K562 (cell line): ENCODE measurements around the gene OLFML2A. TPM values are rescaled to one million over a fixed set of nuclear protein-coding genes. Genes with fewer than 3 reads are reported as not detected.

Experiments
- NFIC ChIP-seq: fragments of 450-650 bp; IDR thresholded peaks from 2 replicates; pipeline ENCODE4 v1.6.1; 2017; ENCODE audit warnings: mild to moderate bottlenecking, inconsistent platforms
- NR2C1 ChIP-seq, 2 experiments: fragments of 450-650 bp; IDR thresholded peaks; 2 replicates each; pipeline ENCODE4 v1.6.1; 2017; ENCODE audit warnings: mild to moderate bottlenecking in 2 of 2, antibody characterized with exemption in 1 of 2, inconsistent platforms in 1 of 2, missing compliant biosample characterization in 1 of 2, missing genetic modification characterization in 1 of 2
- NR2C2 ChIP-seq, 2 experiments: fragments of 200-800 bp in 1 of 2; sonication (Bioruptor generic) in 1 of 2; sonication (generic) in 1 of 2; formaldehyde crosslinking in 1 of 2; IDR thresholded peaks; 2 replicates each; pipeline versions ENCODE4 v1.6.1 to v1.8.0; 2016 to 2022; ENCODE audit warnings: mild to moderate bottlenecking in 1 of 2, missing compliant biosample characterization in 1 of 2, missing genetic modification characterization in 1 of 2, missing genetic modification reagents in 1 of 2
- NUFIP1 ChIP-seq: fragments of 450-650 bp; IDR thresholded peaks from 2 replicates; pipeline ENCODE4 v1.6.1; 2018; ENCODE audit not compliant: partially characterized antibody
- TCF7L2 ChIP-seq: fragments of 150-350 bp; IDR thresholded peaks from 2 replicates; pipeline ENCODE4 v1.6.1; 2016; ENCODE audit warnings: low read depth, mild to moderate bottlenecking, low read length, moderate library complexity
- ZEB2 ChIP-seq: fragments of 450-650 bp; IDR thresholded peaks from 2 replicates; pipeline ENCODE4 v1.6.1; 2016
- ZNF766 ChIP-seq: fragments of 200-800 bp; sonication (Bioruptor generic); conservative IDR thresholded peaks from 2 replicates; pipeline ENCODE4 v1.6.1; 2016; ENCODE audit warnings: missing genetic modification characterization, missing compliant biosample characterization
- polyA plus RNA-seq, 8 experiments: library from polyadenylated mRNA; depleted of rRNA in 4 of 8; stranded (reverse) in 5 of 8; unstranded in 3 of 8; fragments of >200 nt; fragmentation: Nextera tagmentation in 2 of 8; fragmentation: Illumina TruSeq in 1 of 8; extraction: Ambion mirVana in 2 of 8; extraction: Trizol in 1 of 8; gene quantifications; 2 replicates each; pipeline versions ENCODE4 v1.2.1 to v1.2.3, GENCODE V29; 2011 to 2014; ENCODE audit warnings: inconsistent platforms in 1 of 8, missing spikeins in 1 of 8
- total RNA-seq, 7 experiments: library from RNA; depleted of rRNA in 6 of 7; stranded (reverse); fragments of >200 nt in 6 of 7; fragmentation: Illumina TruSeq in 2 of 7; extraction: Trizol in 2 of 7; gene quantifications; 2 replicates each; pipeline versions ENCODE4 v1.2.1 to v1.2.3, GENCODE V29; 2011 to 2021; ENCODE audit warnings: low replicate concordance in 1 of 7
- TF ChIP-seq, protein P1 (sequence below), 3 experiments: IDR thresholded peaks in 2 of 3; conservative IDR thresholded peaks in 1 of 3; 2 replicates each; pipeline ENCODE4 v1.5.1; 2011 to 2012; ENCODE audit warnings: low read length in 3 of 3, mild to moderate bottlenecking in 3 of 3, control low read depth in 2 of 3, improper control_type of control experiment in 1 of 3, inconsistent platforms in 1 of 3, low read depth in 1 of 3, mixed read lengths in 1 of 3, moderate library complexity in 1 of 3; ENCODE audit not compliant: insufficient read depth in 2 of 3
- TF ChIP-seq, protein P2 (sequence below): fragments of 450-650 bp; IDR thresholded peaks from 2 replicates; pipeline ENCODE4 v1.6.1; 2016; ENCODE audit warnings: mild to moderate bottlenecking, moderate library complexity

The OLFML2A gene
- total and polyA plus RNA-seq, 9 of the 15 experiments (the other 6 are each of a cell fraction or from before 2014, with no cell fraction given) = 0.16 TPM; not detected in 8

DNA sequence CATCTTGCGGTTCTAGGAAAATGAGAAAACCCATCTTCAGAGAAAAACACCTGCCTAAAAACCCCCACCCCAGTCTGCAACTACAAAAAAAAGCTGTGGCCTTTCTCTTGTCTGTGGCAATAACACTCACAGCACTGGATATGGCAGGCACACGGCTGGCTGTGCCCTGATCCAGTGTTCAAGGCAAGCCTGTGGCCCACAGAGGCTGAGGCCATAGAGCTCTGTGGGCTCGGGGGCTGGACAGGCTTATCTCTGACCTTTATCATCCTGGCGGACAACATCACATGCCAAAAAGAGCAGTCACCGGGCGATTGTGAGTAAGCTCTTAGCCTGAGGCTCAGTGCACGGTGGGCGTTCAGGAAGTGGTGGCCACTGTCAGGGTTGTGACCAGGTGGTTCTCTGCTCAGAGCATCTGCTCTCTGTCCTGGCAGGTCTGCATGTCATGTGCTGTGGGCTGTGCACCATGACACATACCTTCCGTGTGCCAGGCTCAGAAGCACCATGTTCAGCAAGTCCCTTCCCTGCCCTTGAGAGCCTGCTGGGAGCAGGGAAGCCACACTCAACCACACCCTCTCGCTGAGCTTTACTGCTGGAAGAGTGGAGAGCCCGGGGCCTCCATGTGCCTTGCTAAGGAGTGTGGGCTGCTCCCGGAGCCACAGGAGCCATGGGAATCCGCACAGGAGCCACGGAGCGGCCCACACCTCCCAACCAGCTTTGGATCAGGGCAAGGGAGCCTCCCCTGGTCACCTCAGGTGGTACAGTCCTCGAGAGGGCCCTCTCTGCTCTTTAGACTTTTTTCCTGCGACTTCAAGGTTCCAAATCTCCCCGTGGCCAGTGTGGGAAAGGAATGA, 41.7 kb downstream of the OLFML2A start (continued):
- TF ChIP-seq, protein P1, sequence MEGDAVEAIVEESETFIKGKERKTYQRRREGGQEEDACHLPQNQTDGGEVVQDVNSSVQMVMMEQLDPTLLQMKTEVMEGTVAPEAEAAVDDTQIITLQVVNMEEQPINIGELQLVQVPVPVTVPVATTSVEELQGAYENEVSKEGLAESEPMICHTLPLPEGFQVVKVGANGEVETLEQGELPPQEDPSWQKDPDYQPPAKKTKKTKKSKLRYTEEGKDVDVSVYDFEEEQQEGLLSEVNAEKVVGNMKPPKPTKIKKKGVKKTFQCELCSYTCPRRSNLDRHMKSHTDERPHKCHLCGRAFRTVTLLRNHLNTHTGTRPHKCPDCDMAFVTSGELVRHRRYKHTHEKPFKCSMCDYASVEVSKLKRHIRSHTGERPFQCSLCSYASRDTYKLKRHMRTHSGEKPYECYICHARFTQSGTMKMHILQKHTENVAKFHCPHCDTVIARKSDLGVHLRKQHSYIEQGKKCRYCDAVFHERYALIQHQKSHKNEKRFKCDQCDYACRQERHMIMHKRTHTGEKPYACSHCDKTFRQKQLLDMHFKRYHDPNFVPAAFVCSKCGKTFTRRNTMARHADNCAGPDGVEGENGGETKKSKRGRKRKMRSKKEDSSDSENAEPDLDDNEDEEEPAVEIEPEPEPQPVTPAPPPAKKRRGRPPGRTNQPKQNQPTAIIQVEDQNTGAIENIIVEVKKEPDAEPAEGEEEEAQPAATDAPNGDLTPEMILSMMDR (IDR thresholded peaks at IDR 0.05 in 2 of 3, conservative IDR thresholded peaks at IDR 0.05 in 1 of 3; ENCODE audit: insufficient read depth in 2 of 3, low read depth in 1 of 3, low read length in 3 of 3) = peak in 1 of 3 experiments; percentile 26; a peak in 2 of 6 replicates
- TF ChIP-seq TCF7L2 (0 out of 2 replicates have a peak, but pooled peaks have one; percentile 22), ZNF766 (CRISPR knock-in tag) (peak; percentile 57), NUFIP1 (no peak), NR2C2 (CRISPR knock-in tag; IDR thresholded peaks at IDR 0.05) (no peak), NR2C2 (tag; IDR thresholded peaks at IDR 0.05) (peak; percentile 67), NR2C1 (IDR thresholded peaks at IDR 0.05) (no peak), NR2C1 (tag; IDR thresholded peaks at IDR 0.05) (0 out of 2 replicates have a peak, but pooled peaks have one; percentile 11), NFIC (no peak), ZEB2 (0 out of 2 replicates have a peak, but pooled peaks have one; percentile 45)
- TF ChIP-seq, protein P2, sequence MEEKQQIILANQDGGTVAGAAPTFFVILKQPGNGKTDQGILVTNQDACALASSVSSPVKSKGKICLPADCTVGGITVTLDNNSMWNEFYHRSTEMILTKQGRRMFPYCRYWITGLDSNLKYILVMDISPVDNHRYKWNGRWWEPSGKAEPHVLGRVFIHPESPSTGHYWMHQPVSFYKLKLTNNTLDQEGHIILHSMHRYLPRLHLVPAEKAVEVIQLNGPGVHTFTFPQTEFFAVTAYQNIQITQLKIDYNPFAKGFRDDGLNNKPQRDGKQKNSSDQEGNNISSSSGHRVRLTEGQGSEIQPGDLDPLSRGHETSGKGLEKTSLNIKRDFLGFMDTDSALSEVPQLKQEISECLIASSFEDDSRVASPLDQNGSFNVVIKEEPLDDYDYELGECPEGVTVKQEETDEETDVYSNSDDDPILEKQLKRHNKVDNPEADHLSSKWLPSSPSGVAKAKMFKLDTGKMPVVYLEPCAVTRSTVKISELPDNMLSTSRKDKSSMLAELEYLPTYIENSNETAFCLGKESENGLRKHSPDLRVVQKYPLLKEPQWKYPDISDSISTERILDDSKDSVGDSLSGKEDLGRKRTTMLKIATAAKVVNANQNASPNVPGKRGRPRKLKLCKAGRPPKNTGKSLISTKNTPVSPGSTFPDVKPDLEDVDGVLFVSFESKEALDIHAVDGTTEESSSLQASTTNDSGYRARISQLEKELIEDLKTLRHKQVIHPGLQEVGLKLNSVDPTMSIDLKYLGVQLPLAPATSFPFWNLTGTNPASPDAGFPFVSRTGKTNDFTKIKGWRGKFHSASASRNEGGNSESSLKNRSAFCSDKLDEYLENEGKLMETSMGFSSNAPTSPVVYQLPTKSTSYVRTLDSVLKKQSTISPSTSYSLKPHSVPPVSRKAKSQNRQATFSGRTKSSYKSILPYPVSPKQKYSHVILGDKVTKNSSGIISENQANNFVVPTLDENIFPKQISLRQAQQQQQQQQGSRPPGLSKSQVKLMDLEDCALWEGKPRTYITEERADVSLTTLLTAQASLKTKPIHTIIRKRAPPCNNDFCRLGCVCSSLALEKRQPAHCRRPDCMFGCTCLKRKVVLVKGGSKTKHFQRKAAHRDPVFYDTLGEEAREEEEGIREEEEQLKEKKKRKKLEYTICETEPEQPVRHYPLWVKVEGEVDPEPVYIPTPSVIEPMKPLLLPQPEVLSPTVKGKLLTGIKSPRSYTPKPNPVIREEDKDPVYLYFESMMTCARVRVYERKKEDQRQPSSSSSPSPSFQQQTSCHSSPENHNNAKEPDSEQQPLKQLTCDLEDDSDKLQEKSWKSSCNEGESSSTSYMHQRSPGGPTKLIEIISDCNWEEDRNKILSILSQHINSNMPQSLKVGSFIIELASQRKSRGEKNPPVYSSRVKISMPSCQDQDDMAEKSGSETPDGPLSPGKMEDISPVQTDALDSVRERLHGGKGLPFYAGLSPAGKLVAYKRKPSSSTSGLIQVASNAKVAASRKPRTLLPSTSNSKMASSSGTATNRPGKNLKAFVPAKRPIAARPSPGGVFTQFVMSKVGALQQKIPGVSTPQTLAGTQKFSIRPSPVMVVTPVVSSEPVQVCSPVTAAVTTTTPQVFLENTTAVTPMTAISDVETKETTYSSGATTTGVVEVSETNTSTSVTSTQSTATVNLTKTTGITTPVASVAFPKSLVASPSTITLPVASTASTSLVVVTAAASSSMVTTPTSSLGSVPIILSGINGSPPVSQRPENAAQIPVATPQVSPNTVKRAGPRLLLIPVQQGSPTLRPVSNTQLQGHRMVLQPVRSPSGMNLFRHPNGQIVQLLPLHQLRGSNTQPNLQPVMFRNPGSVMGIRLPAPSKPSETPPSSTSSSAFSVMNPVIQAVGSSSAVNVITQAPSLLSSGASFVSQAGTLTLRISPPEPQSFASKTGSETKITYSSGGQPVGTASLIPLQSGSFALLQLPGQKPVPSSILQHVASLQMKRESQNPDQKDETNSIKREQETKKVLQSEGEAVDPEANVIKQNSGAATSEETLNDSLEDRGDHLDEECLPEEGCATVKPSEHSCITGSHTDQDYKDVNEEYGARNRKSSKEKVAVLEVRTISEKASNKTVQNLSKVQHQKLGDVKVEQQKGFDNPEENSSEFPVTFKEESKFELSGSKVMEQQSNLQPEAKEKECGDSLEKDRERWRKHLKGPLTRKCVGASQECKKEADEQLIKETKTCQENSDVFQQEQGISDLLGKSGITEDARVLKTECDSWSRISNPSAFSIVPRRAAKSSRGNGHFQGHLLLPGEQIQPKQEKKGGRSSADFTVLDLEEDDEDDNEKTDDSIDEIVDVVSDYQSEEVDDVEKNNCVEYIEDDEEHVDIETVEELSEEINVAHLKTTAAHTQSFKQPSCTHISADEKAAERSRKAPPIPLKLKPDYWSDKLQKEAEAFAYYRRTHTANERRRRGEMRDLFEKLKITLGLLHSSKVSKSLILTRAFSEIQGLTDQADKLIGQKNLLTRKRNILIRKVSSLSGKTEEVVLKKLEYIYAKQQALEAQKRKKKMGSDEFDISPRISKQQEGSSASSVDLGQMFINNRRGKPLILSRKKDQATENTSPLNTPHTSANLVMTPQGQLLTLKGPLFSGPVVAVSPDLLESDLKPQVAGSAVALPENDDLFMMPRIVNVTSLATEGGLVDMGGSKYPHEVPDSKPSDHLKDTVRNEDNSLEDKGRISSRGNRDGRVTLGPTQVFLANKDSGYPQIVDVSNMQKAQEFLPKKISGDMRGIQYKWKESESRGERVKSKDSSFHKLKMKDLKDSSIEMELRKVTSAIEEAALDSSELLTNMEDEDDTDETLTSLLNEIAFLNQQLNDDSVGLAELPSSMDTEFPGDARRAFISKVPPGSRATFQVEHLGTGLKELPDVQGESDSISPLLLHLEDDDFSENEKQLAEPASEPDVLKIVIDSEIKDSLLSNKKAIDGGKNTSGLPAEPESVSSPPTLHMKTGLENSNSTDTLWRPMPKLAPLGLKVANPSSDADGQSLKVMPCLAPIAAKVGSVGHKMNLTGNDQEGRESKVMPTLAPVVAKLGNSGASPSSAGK = peak; percentile 43; the same call in 1 of the 2 replicates
- TF ChIP-seq, all 486 proteins: peak for 62
